ENCODE data around the gene IL1B. TPM values are rescaled to one million over a fixed set of nuclear protein-coding genes. Genes with fewer than 3 reads are reported as not detected.
"Not testable (repeated sequence)": the region's sequence is repeated elsewhere in the genome, so short reads cannot be mapped to it uniquely, and the experiment has no call there.

Gene IL1B
- total RNA-seq, 1 donor from 2014 or later, result 0.78 TPM

- DNase-seq, result no peak
Measured at GRCh38 chr2:112849956-112850355, 13.4 kb upstream of the IL1B start.

- DNase-seq, result no peak
Measured at GRCh38 chr2:112848833-112849232, 12.3 kb upstream of the IL1B start.

GRCh38 chr2:112846031-112846430 lies 9.5 kb upstream of the IL1B start:
- DNase-seq, result no peak

- DNase-seq, result no peak
Measured at GRCh38 chr2:112843836-112844235, 7.3 kb upstream of the IL1B start.

GRCh38 chr2:112843288-112843687 lies 6.7 kb upstream of the IL1B start:
- no peak for DNase-seq

- DNase-seq, result no peak
Measured at GRCh38 chr2:112841295-112842044, 4.9 kb upstream of the IL1B start.

- DNase-seq, result no peak
Measured at GRCh38 chr2:112840068-112840445, 3.5 kb upstream of the IL1B start.

- no peak for DNase-seq
Measured at GRCh38 chr2:112839407-112840067, 3.0 kb upstream of the IL1B start.

- no peak for DNase-seq
Measured at GRCh38 chr2:112836163-112836560, 417 bp downstream of the IL1B start.

GRCh38 chr2:112835536-112836162 lies 930 bp downstream of the IL1B start:
- DNase-seq, result no peak

GRCh38 chr2:112835061-112835501 lies 1.5 kb downstream of the IL1B start:
- DNase-seq, result no peak

- DNase-seq, result no peak
Measured at GRCh38 chr2:112834396-112835037, 2.1 kb downstream of the IL1B start.

- no peak for DNase-seq
Measured at GRCh38 chr2:112833976-112834375, 2.6 kb downstream of the IL1B start.

- not testable (repeated sequence) for DNase-seq
Measured at GRCh38 chr2:112833639-112833931, 3.0 kb downstream of the IL1B start.

GRCh38 chr2:112832841-112833638 lies 3.5 kb downstream of the IL1B start:
- DNase-seq, result no peak

GRCh38 chr2:112831946-112832840 lies 4.4 kb downstream of the IL1B start:
- no peak for DNase-seq

GRCh38 chr2:112831513-112831845 lies 5.1 kb downstream of the IL1B start:
- DNase-seq, result no peak

- no peak for DNase-seq
Measured at GRCh38 chr2:112830682-112831512, 5.7 kb downstream of the IL1B start.

GRCh38 chr2:112829961-112830681 lies 6.5 kb downstream of the IL1B start:
- no peak for DNase-seq

All from occipital lobe (tissue), 2 donors.